H1 (cell line): Measurements from ENCODE around the gene SND1. TPM values are rescaled to one million over a fixed set of nuclear protein-coding genes. Genes with fewer than 3 reads are reported as not detected.

Source experiments
- CTCF ChIA-PET: fragments of 300-600 bp; sonication (Branson Sonifier 250); formaldehyde crosslinking; loops from one replicate; lab custom pipeline; 2021; ENCODE audit not compliant: partially characterized antibody; lab: Charles Lee
- POLR2A ChIA-PET: fragments of 300-600 bp; sonication (Branson Sonifier 250); formaldehyde crosslinking; loops from one replicate; lab custom pipeline; 2021; ENCODE audit warnings: inconsistent platforms; ENCODE audit not compliant: partially characterized antibody; lab: Charles Lee
- DNase-seq, 2 experiments: peaks; one replicate each; pipeline versions ENCODE4 v3.0.0 to v3.0.0-alpha.2; 2010 to 2022; ENCODE audit warnings: low spot score in 2 of 2, low read depth in 1 of 2, mixed read lengths in 1 of 2
- FAIRE-seq: peaks from 2 replicates; lab custom pipeline; 2011; peaks lifted over from hg19 to GRCh38; lab: Jason Lieb, UNC
- H2AFZ ChIP-seq: 2 replicates; pipeline ENCODE4 v1.8.1; 2012; ENCODE audit warnings: low read length, inconsistent platforms
- H2AK5ac ChIP-seq: 2 replicates; pipeline ENCODE4 v1.6.1; 2013; ENCODE audit warnings: low read depth, low read length
- H2BK120ac ChIP-seq: replicated peaks from 2 replicates; pipeline ENCODE3; 2013; ENCODE audit warnings: low read depth, low read length, inconsistent platforms
- H2BK12ac ChIP-seq: 2 replicates; pipeline ENCODE4 v1.6.1; 2013; ENCODE audit warnings: low read depth, low read length
- H2BK15ac ChIP-seq: 2 replicates; pipeline ENCODE4 v1.6.1; 2013; ENCODE audit warnings: low read length
- H2BK20ac ChIP-seq: 2 replicates; pipeline ENCODE4 v1.6.1; 2013; ENCODE audit warnings: low read length
- H2BK5ac ChIP-seq: 2 replicates; pipeline ENCODE4 v1.6.1; 2013; ENCODE audit warnings: low read depth, low read length
- H3K14ac ChIP-seq: 2 replicates; pipeline ENCODE4 v1.6.1; 2013; ENCODE audit warnings: inconsistent platforms; ENCODE audit not compliant: insufficient read length
- H3K18ac ChIP-seq: 2 replicates; pipeline ENCODE4 v1.6.1; 2013; ENCODE audit warnings: low read length; ENCODE audit errors: extremely low read depth
- H3K23ac ChIP-seq: 2 replicates; pipeline ENCODE4 v1.6.1; 2013; ENCODE audit warnings: inconsistent platforms; ENCODE audit not compliant: insufficient read length
- H3K23me2 ChIP-seq: 2 replicates; pipeline ENCODE4 v1.6.1; 2013; ENCODE audit warnings: low read depth, low read length
- H3K27ac ChIP-seq: 2 replicates; pipeline ENCODE4 v1.6.1; 2011; ENCODE audit warnings: low read depth, low read length, inconsistent platforms
- H3K27me3 ChIP-seq, 4 experiments: replicated peaks in 1 of 4; 1 replicate in 1 of 4; 2 replicates in 3 of 4; pipeline versions ENCODE4 v1.6.1 to v1.8.1; 2011 to 2013; ENCODE audit warnings: low read length in 3 of 4, mild to moderate bottlenecking in 3 of 4, inconsistent platforms in 2 of 4, mixed read lengths in 2 of 4, moderate library complexity in 1 of 4; ENCODE audit not compliant: control insufficient read depth in 3 of 4, insufficient read depth in 3 of 4; ENCODE audit errors: extremely low read depth in 1 of 4
- H3K36me3 ChIP-seq, 4 experiments: 2 replicates each; pipeline versions ENCODE4 v1.6.1 to v1.8.1; 2011 to 2013; ENCODE audit warnings: mild to moderate bottlenecking in 4 of 4, low read length in 3 of 4, moderate library complexity in 2 of 4, control low read depth in 1 of 4, inconsistent platforms in 1 of 4; ENCODE audit not compliant: insufficient read depth in 4 of 4, control insufficient read depth in 2 of 4
- H3K4ac ChIP-seq: replicated peaks from 2 replicates; pipeline ENCODE3; 2013; ENCODE audit warnings: low read length, low read depth, mixed read lengths, inconsistent platforms; ENCODE audit not compliant: insufficient read length
- H3K4me1 ChIP-seq, 4 experiments: replicated peaks in 1 of 4; 1 replicate in 1 of 4; 2 replicates in 3 of 4; pipeline versions ENCODE4 v1.6.1 to v1.8.1; 2011 to 2013; ENCODE audit warnings: low read length in 3 of 4, inconsistent platforms in 2 of 4, mixed read lengths in 1 of 4; ENCODE audit not compliant: insufficient read depth in 4 of 4, control insufficient read depth in 3 of 4
- H3K4me2 ChIP-seq, 2 experiments: 2 replicates each; pipeline versions ENCODE4 v1.6.1 to v1.8.1; 2011 to 2013; ENCODE audit warnings: low read depth in 2 of 2, low read length in 2 of 2, control low read depth in 1 of 2, inconsistent platforms in 1 of 2, mild to moderate bottlenecking in 1 of 2; ENCODE audit not compliant: insufficient read depth in 1 of 2
- H3K4me3 ChIP-seq, 4 experiments: fragments of 200-600, 300-600 bp in 1 of 4; sonication (generic), shearing (Covaris generic), sonication (Bioruptor Twin) in 1 of 4; 2 replicates each; pipeline versions ENCODE4 v1.5.1 to v1.8.1; 2011 to 2016; ENCODE audit warnings: low read length in 4 of 4, low read depth in 3 of 4, control low read depth in 2 of 4, inconsistent platforms in 2 of 4, mild to moderate bottlenecking in 2 of 4, mixed read lengths in 1 of 4, moderate library complexity in 1 of 4; ENCODE audit not compliant: insufficient read depth in 2 of 4; ENCODE audit errors: extremely low read depth in 1 of 4
- H3K56ac ChIP-seq: replicated peaks from 2 replicates; pipeline ENCODE3; 2013; ENCODE audit warnings: low read depth, mild to moderate bottlenecking, mixed read lengths, low read length, inconsistent platforms; ENCODE audit not compliant: insufficient read length
- H3K79me1 ChIP-seq: 2 replicates; pipeline ENCODE4 v1.6.1; 2013; ENCODE audit warnings: low read depth, low read length, control low read depth
- H3K79me2 ChIP-seq, 2 experiments: 2 replicates each; pipeline versions ENCODE4 v1.6.1 to v1.8.1; 2012 to 2013; ENCODE audit warnings: low read length in 2 of 2, mild to moderate bottlenecking in 2 of 2, inconsistent platforms in 1 of 2; ENCODE audit not compliant: insufficient read depth in 2 of 2, control insufficient read depth in 1 of 2
- H3K9ac ChIP-seq, 4 experiments: replicated peaks in 1 of 4; 1 replicate in 1 of 4; 2 replicates in 3 of 4; pipeline versions ENCODE4 v1.6.1 to v1.8.1; 2011 to 2013; ENCODE audit warnings: low read depth in 3 of 4, low read length in 3 of 4, control low read depth in 2 of 4, mild to moderate bottlenecking in 2 of 4, moderate library complexity in 2 of 4, inconsistent platforms in 1 of 4; ENCODE audit errors: extremely low read depth in 1 of 4
- H3K9me3 ChIP-seq, 2 experiments: 2 replicates each; pipeline versions ENCODE4 v1.6.1 to v1.8.1; 2012 to 2013; ENCODE audit warnings: mild to moderate bottlenecking in 2 of 2, moderate library complexity in 2 of 2, control low read depth in 1 of 2, inconsistent platforms in 1 of 2, low read depth in 1 of 2, low read length in 1 of 2, mixed read lengths in 1 of 2; ENCODE audit not compliant: insufficient read depth in 2 of 2
- H4K20me1 ChIP-seq, 2 experiments: replicated peaks in 1 of 2; 2 replicates each; pipeline versions ENCODE3 to v1.8.1; 2011 to 2013; ENCODE audit warnings: inconsistent platforms in 2 of 2, low read length in 2 of 2, mild to moderate bottlenecking in 1 of 2; ENCODE audit not compliant: insufficient read depth in 2 of 2, control insufficient read depth in 1 of 2
- H4K5ac ChIP-seq: 2 replicates; pipeline ENCODE4 v1.6.1; 2013; ENCODE audit warnings: low read length, low read depth, mixed read lengths, inconsistent platforms; ENCODE audit not compliant: insufficient read length
- H4K8ac ChIP-seq: 2 replicates; pipeline ENCODE4 v1.8.0; 2013; ENCODE audit warnings: mild to moderate bottlenecking, moderate library complexity, low read length, inconsistent platforms; ENCODE audit not compliant: insufficient read depth; ENCODE audit errors: extremely low read depth
- H4K91ac ChIP-seq: replicated peaks from 2 replicates; pipeline ENCODE3; 2013; ENCODE audit warnings: low read length, mixed read lengths, inconsistent platforms; ENCODE audit not compliant: insufficient read length
- CREB1 ChIP-seq: IDR thresholded peaks from 2 replicates; pipeline ENCODE4 v1.6.1; 2012; ENCODE audit warnings: inconsistent platforms
- MAFK ChIP-seq: IDR thresholded peaks from 2 replicates; pipeline ENCODE4 v1.6.1; 2012; ENCODE audit warnings: low read depth, mild to moderate bottlenecking, improper control_type of control experiment, low read length
- WGBS, 2 experiments: shearing (Covaris generic) in 1 of 2; methylation state at CpG; one replicate each; pipeline versions ENCODE4 v1.1.6 to v1.1.7; 2013 to 2015; ENCODE audit warnings: low lambda C conversion rate in 2 of 2, mixed read lengths in 2 of 2, inconsistent platforms in 1 of 2, low coverage in 1 of 2, missing lambda C conversion rate in 1 of 2; ENCODE audit not compliant: insufficient replicate concordance in 2 of 2, insufficient coverage in 1 of 2, insufficient read length in 1 of 2; ENCODE audit errors: extremely low coverage in 1 of 2, missing lambda C conversion rate in 1 of 2; 5-methylcytosine and 5-hydroxymethylcytosine counted together
- polyA plus RNA-seq, 7 experiments: library from polyadenylated mRNA; depleted of rRNA in 3 of 7; stranded (reverse) in 5 of 7; unstranded in 2 of 7; fragments of >200 nt in 5 of 7; fragments of 200-250 nt in 2 of 7; gene quantifications; 1 replicate in 5 of 7; 2 replicates in 1 of 7; 4 replicates in 1 of 7; pipeline versions ENCODE4 v1.2.1 to v1.2.3, GENCODE V29; 2011 to 2013; ENCODE audit warnings: missing spikeins in 2 of 7, mixed read lengths in 2 of 7
- total RNA-seq: library from RNA; stranded (reverse); fragmentation: NEBNext Ultra II Directional; extraction: Animal tissue kit (Norgen Biotek cat#: 25700); gene quantifications from 2 replicates; pipeline ENCODE4 v1.2.1, GENCODE V29; 2021

Gene SND1
- total and polyA plus RNA-seq, 2 of the 8 experiments (the other 6 are each of a cell fraction or from before 2014, with no cell fraction given) = 122 to 290 TPM

GRCh38 chr7:127912901-127913300, 260.9 kb downstream of the SND1 start:
- Histone ChIP-seq H2BK120ac (no peak overlapping the region), H3K9me3 (no peaks in the 10 kb centered on the region), H4K8ac (no peak overlapping the region), H3K14ac (no peak overlapping the region), H2BK12ac (no peak overlapping the region), H2BK15ac (no peak overlapping the region), H3K4ac (no peak overlapping the region), H3K56ac (no peak overlapping the region), H3K23ac (no peak overlapping the region), H2AK5ac (no peak overlapping the region), H2BK20ac (no peak overlapping the region), H4K5ac (no peak overlapping the region), H3K18ac (no peak overlapping the region), H3K9ac (no peak overlapping the region), H3K4me2 (no peak overlapping the region; a peak in 1 of 4 replicates), H4K91ac (no peak overlapping the region), H2BK5ac (no peak overlapping the region), H2AFZ (no peak overlapping the region), H3K4me1 (no peaks in the 10 kb centered on the region; a peak in 1 of 7 replicates), H3K4me3 (no peak overlapping the region), H3K23me2 (no peaks in the 10 kb centered on the region; the same call in 1 of the 2 replicates), H3K27me3 (no peaks in the 10 kb centered on the region), H4K20me1 (peaks cover 2% of the 10 kb centered on the region in 2 experiments), H3K36me3 (peaks cover 0 to 4% (median 0%) of the 10 kb centered on the region in 4 experiments; a peak in 2 of 8 replicates), H3K27ac (no peak overlapping the region), H3K79me1 (peaks cover 2% of the 10 kb centered on the region; the same call in 1 of the 2 replicates), H3K79me2 (peaks cover 0 to 9% of the 10 kb centered on the region in 2 experiments; a peak in 1 of 4 replicates)
- WGBS, 2 experiments = 87% methylated on average over 2 of the region's 2 CpGs; no CpG with 5 or more reads in 1 of the 2 experiments
- ChIA-PET POLR2A (no interaction called here), CTCF (interaction anchor here (0.9 to 1.5 kb wide), 2 partner anchors 67 to 107 kb away, joined by 3 to 4 read pairs; no protein-coding TSS in a partner anchor)
- TF ChIP-seq MAFK (no peak), CREB1 (no peak)
- FAIRE-seq = no peak
- no peak for DNase-seq
